HG03439 (cell line): ENCODE measurements around the gene DNAH11.
"Not testable (repeated sequence)": the region's sequence is repeated elsewhere in the genome, so short reads cannot be mapped to it uniquely, and the experiment has no call there.

ENCODE experiments used
- ATAC-seq: cut with Tn5 transposase; IDR thresholded peaks from one replicate; pipeline ENCODE4 v1.9.1; 2021; ENCODE audit warnings: mild to moderate bottlenecking, moderate library complexity; ENCODE audit not compliant: unreplicated experiment

Gene DNAH11

GRCh38 chr7:21766218-21766617 lies 223.4 kb downstream of the DNAH11 start:
- no peak for ATAC-seq

GRCh38 chr7:21767300-21767900 lies 224.6 kb downstream of the DNAH11 start:
- peak; percentile 78 for ATAC-seq

- ATAC-seq = no peak
Observed at GRCh38 chr7:21768279-21768678, 225.4 kb downstream of the DNAH11 start.

GRCh38 chr7:21771266-21771665 lies 228.4 kb downstream of the DNAH11 start:
- ATAC-seq = no peak

- ATAC-seq = no peak
Observed at GRCh38 chr7:21771906-21772610, 229.2 kb downstream of the DNAH11 start.

GRCh38 chr7:21773326-21773725 lies 230.5 kb downstream of the DNAH11 start:
- ATAC-seq = no peak

GRCh38 chr7:21777921-21778320 lies 235.1 kb downstream of the DNAH11 start:
- ATAC-seq = no peak

GRCh38 chr7:21778953-21779352 lies 236.1 kb downstream of the DNAH11 start:
- no peak for ATAC-seq

- ATAC-seq = no peak
Observed at GRCh38 chr7:21782996-21783395, 240.2 kb downstream of the DNAH11 start.

- no peak for ATAC-seq
Observed at GRCh38 chr7:21784989-21785388, 242.2 kb downstream of the DNAH11 start.

- ATAC-seq = no peak
Observed at GRCh38 chr7:21805791-21806190, 263.0 kb downstream of the DNAH11 start.

- ATAC-seq = no peak
Observed at GRCh38 chr7:21806388-21806787, 263.5 kb downstream of the DNAH11 start.

- ATAC-seq = no peak
Observed at GRCh38 chr7:21819048-21819447, 276.2 kb downstream of the DNAH11 start.

- ATAC-seq = no peak
Observed at GRCh38 chr7:21828841-21829240, 286.0 kb downstream of the DNAH11 start.

GRCh38 chr7:21829731-21830130 lies 286.9 kb downstream of the DNAH11 start:
- ATAC-seq = no peak

GRCh38 chr7:21844742-21845141 lies 301.9 kb downstream of the DNAH11 start:
- ATAC-seq = no peak

GRCh38 chr7:21850531-21851285 lies 307.9 kb downstream of the DNAH11 start:
- no peak for ATAC-seq

GRCh38 chr7:21851559-21851967 lies 308.7 kb downstream of the DNAH11 start:
- no peak for ATAC-seq

GRCh38 chr7:21865631-21866204 lies 322.9 kb downstream of the DNAH11 start:
- not testable (repeated sequence) for ATAC-seq

- no peak for ATAC-seq
Observed at GRCh38 chr7:21866731-21867130, 323.9 kb downstream of the DNAH11 start.

- ATAC-seq = no peak
Observed at GRCh38 chr7:21867226-21867625, 324.4 kb downstream of the DNAH11 start.
